Right ventricle myocardium inferior (tissue), 1 donor: ENCODE results near the gene MT1X. TPM values are rescaled to one million over a fixed set of nuclear protein-coding genes. Genes with fewer than 3 reads are reported as not detected.
"Not testable (repeated sequence)": the region's sequence is repeated elsewhere in the genome, so short reads cannot be mapped to it uniquely, and the experiment has no call there.

Source experiments
- ATAC-seq: fragments of 200-7000 bp; cut with Tn5 transposase; one replicate; pipeline ENCODE4 v1.9.1; 2020; ENCODE audit warnings: mild to moderate bottlenecking, moderate library complexity
- DNase-seq: peaks from one replicate; pipeline ENCODE4 v3.0.0; 2021; ENCODE audit errors: missing footprints
- intact Hi-C: fragments of 100-400 bp; cut with DNase I; formaldehyde crosslinking; loops from one replicate; pipeline ENCODE4 v1.11.0; 2022
- total RNA-seq: library from RNA; stranded (reverse); fragmentation: NEBNext Ultra II Directional; extraction: Animal tissue kit (Norgen Biotek cat#: 25700); gene quantifications from one replicate; pipeline ENCODE4 v1.2.1, GENCODE V29; 2021
- donor health status: DM: no; HTN: yes; CAD: no; lungs with severe emphysema.

The MT1X gene
- total RNA-seq, 1 donor from 2014 or later = 108 TPM

DNA sequence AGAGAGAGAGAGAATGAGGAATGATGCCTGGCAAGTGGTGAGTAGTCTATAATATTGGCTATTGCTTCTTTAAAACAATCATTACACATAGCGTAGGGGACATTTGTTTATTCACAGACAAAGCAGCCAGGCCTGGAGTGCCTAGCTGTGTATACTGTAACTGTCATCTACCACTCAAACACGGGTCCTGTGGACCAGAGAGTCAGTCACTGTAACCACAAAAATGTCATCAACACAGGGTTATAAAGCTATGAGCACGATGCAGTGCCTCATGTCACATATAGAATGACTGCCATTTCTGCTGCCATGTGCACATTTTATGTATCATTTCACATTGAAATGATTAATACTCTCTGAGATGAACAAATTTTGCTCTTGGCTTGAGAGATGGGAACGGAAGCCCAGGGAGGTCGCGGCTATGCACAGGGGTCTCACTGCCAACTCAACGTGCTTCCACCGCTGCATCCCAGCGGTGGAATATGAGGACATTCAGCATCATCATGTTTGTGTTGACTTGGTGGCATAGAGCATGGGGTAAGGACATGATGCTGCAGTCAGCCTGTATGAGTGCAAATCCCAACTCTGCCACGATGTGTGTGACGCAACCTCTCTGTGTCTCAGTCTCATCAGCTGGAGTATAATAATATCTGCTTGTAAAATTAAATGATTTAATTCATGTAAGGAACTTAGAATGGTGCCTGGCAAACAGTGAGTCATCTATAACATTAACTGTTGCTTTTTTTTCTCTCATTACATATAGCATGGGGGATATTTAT lies 9.3 kb upstream of the MT1X start:
- intact Hi-C loops = loop anchor here (1.0 kb wide), 1 partner anchor 29 kb away; no protein-coding TSS in a partner anchor
- ATAC-seq (no peak), DNase-seq (no peak)

GRCh38 chr16:56673921-56674320 lies 8.3 kb upstream of the MT1X start:
- peak; percentile 47 for ATAC-seq
- DNase-seq = no peak
- intact Hi-C loops = loop anchor here (1.0 kb wide), 1 partner anchor 28 kb away; no protein-coding TSS in a partner anchor

GRCh38 chr16:56674570-56674969 lies 7.7 kb upstream of the MT1X start:
- ATAC-seq, intact Hi-C loops, DNase-seq: not testable (repeated sequence)

- intact Hi-C loops = no loop called here
- ATAC-seq = no peak
- no peak for DNase-seq
Observed at GRCh38 chr16:56675685-56676210, 6.5 kb upstream of the MT1X start.

DNA sequence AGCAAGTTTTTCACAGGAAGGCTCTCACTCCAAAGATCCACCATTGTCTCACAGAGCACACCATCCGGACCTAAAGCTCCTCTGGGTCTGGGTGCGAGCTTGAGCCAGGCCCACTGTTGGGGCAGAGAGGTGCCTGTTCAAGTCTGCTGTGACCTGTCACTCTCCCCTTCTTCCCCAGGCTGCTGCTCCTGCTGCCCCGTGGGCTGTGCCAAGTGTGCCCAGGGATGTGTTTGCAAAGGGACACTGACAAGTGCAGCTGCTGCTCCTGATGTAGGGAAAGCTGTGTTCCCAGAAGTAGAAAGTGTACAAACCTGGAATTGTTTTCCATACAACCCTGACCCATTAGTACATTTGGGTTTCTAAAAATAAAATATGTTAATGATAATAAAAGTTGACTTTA lies 4.8 kb upstream of the MT1X start:
- DNase-seq (no peak), ATAC-seq (no peak)
- intact Hi-C loops = no loop called here

- ATAC-seq (no peak), DNase-seq (no peak)
- intact Hi-C loops = no loop called here
Observed at GRCh38 chr16:56679078-56679730, 3.1 kb upstream of the MT1X start.

DNA sequence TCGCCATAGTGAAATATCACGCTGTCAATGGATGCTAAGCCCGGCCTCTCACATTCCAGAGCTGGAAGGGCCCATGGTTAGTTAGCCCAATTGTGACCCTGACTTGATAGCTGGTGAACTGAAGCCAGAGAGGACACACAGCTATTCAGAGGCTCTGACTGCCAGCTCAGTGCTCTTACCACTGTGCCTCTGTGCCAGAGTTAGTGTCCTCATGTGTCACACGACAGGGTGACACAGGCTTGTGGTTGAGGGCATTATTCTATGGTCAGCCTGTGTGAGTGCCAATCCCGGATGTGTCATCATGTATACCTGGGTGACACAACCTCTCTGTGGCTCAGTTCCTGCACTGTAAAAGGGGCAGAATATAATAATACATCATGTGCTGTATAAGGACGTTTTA lies 2.5 kb upstream of the MT1X start:
- DNase-seq (no peak), ATAC-seq (peak; percentile 60)
- intact Hi-C loops = loop anchor here (5.0 kb wide), 1 partner anchor 43 kb away; the partner anchor contains the start of gene MT1A

- ATAC-seq = no peak
Observed at GRCh38 chr16:56682703-56683397, 580 bp downstream of the MT1X start.

DNA sequence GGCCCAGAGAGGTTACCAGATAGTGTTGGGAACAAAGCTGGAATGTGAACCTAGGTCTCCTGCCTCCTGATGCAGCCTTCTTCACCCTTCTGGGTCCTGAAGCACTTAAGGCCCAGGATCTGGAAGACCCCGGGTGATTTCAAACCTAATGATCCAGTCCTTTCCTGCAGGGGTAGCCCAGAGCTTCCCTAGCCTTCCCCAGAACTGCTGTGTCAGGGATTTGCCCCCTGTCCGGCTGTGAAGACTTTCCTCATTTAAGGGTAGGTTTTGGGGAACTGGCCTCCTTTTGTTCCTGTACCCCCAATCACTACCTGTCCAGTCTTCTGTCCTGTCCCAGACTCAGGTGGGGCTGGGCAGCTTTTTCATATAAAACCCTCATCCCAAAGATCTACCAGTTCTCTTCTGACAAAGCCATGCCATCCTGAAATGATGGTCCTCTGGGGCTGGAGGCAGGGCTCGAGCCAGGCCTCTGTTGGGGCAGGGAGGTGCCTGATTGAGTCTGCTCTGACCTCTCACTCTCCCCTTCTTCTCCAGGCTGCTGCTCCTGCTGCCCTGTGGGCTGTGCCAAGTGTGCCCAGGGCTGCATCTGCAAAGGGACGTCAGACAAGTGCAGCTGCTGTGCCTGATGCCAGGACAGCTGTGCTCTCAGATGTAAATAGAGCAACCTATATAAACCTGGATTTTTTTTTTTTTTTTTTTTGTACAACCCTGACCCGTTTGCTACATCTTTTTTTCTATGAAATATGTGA lies 1.3 kb downstream of the MT1X start:
- intact Hi-C loops = loop anchor here (2.0 to 5.0 kb wide), 2 partner anchors 46 to 77 kb away; partner anchors contain the start of gene MT1A
- no peak for DNase-seq

More at GRCh38 chr16:56682703-56683397, 580 bp downstream of the MT1X start:
- no peak for DNase-seq
- intact Hi-C loops = loop anchor here (2.0 to 5.0 kb wide), 2 partner anchors 46 to 76 kb away; partner anchors contain the start of gene MT1A

GRCh38 chr16:56684256-56684925 lies 2.1 kb downstream of the MT1X start:
- DNase-seq (no peak), ATAC-seq (no peak)
- intact Hi-C loops = loop anchor here (5.0 kb wide), 1 partner anchor 47 kb away; the partner anchor contains the start of gene MT1A

More for the DNA sequence above, 1.3 kb downstream of the MT1X start:
- no peak for ATAC-seq

GRCh38 chr16:56684926-56685590 lies 2.8 kb downstream of the MT1X start:
- DNase-seq (no peak), ATAC-seq (no peak)
- intact Hi-C loops = loop anchor here (5.0 kb wide), 1 partner anchor 48 kb away; the partner anchor contains the start of gene MT1A

DNA sequence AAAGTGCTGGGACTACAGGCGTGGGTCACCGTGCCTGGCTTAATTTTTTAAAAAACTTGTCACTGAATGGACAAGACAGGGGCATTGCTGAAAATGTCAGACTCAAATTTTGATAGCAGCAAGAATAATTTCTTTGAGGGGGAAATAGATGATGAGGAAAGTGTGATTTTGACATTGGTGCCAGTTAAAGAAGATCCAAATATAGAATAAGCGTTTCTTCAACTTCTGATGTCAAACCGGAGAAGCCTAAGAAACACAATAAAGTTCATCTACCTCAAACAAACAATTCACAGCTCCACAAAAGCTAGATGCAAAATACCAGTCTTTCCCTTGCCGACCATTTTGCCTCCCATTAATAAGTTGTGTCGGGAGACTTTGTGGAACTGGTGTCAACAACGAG lies 4.5 kb downstream of the MT1X start:
- intact Hi-C loops = no loop called here
- DNase-seq (no peak), ATAC-seq (no peak)

DNA sequence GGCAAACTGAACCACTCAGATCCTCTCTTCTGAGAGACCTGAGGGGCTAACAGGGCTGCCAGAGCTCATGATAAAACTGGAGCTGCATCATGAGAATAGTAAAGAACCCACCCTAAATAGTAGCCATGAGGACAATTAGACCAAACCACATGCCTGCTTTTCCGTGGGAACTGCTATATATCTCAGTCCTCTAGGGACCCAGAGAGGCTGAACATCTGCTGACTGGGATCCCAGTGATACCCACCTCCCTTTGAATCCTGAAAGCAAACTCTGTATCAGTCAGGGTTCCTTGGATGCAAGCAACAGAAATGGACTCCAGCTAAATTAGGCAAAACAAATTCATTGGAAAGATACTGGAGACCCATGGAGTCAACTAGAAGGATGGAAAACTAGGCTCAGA lies 6.5 kb downstream of the MT1X start:
- intact Hi-C loops = no loop called here
- DNase-seq (no peak), ATAC-seq (no peak)

GRCh38 chr16:56689171-56689570 lies 6.9 kb downstream of the MT1X start:
- DNase-seq (no peak), ATAC-seq (no peak)
- intact Hi-C loops = no loop called here

DNA sequence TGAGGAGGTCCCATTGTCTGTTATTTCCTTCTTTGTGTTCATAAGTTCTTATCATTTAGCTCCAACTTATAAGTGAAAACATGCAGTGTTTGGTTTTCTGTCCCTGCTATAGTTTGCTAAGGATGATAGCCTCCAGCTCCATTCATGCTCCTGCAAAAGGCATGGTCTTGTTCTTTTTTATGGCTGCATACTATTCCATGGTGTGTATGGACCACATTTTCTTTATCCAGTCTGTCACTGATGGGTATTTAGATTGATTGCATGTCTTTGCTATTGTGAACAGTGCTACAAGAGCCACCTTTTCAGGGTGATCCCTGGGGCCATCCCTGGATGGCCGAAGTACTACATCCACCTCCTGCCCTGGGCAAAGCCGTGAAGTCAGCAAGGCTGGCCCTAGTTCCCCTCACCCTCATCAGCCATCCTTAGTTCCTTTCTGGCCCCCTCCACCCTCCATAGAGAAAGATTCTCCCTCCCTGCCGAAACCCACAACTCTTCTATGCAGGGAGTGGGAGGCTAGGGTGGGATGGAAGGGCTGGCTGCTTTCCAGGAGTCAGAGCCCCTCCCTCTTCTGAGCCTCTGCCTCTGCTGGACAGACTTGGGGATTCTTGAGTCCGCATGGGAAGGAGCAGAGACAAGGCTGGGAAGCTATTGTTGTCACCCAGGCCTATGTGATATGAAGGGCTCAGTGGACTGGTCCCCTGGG lies 8.3 kb downstream of the MT1X start:
- DNase-seq = no peak
- intact Hi-C loops = no loop called here
- no peak for ATAC-seq

- peak; percentile 81 for ATAC-seq
- intact Hi-C loops = no loop called here
- no peak for DNase-seq
Observed at GRCh38 chr16:56691885-56692284, 9.6 kb downstream of the MT1X start.

DNA sequence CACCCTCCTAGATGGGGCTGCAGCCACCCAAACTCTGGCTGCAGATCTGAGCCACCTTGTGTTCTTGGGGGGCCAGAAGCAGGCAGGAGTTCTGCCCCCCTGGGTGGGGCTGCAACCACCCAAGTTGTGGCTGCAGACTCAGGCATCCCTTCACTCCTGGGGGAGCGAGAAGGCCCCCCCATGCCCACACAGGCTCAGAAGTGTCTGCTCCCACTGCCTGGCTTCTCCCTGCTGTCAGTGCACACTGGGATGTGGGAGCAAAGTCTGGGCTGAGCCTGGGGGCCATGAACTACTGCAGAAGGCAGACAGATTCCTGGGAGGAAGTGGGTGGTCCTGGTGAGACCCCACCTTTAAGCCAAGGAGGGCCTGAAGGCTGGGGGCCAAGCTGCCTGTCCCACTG lies 13.0 kb downstream of the MT1X start:
- ATAC-seq (no peak), DNase-seq (no peak)
- intact Hi-C loops = no loop called here
